GM12878 (cell line): Measurements from ENCODE around the gene CFAP70. TPM values are rescaled to one million over a fixed set of nuclear protein-coding genes. Genes with fewer than 3 reads are reported as not detected.

ENCODE experiments used
- ATAC-seq: fragments of 200-7000 bp; cut with Tn5 transposase; 3 replicates; pipeline ENCODE4 v1.9.1; 2020; ENCODE audit warnings: mild to moderate bottlenecking, moderate library complexity
- BruUV-seq: library from RNA; stranded (reverse); fragments of 400-500 nt; replicated peaks from 2 replicates; lab custom pipeline; 2021; lab: Mats Ljungman, UMichigan
- CTCF ChIA-PET: fragments of 300-600 bp; sonication (Branson Sonifier 250); formaldehyde crosslinking; extraction: SDS; loops from one replicate; lab custom pipeline; 2021; ENCODE audit warnings: inconsistent platforms; lab: Yijun Ruan, JAX
- POLR2A ChIA-PET: fragments of 350-600 bp; formaldehyde crosslinking; extraction: SDS; loops from one replicate; lab custom pipeline; 2021; ENCODE audit warnings: inconsistent platforms; lab: Charles Lee
- RAD21 ChIA-PET: fragments of 300-600 bp; sonication (Branson Sonifier 250); formaldehyde crosslinking; loops from one replicate; lab custom pipeline; 2023; ENCODE audit warnings: antibody characterized with exemption; ENCODE audit not compliant: unreplicated experiment; lab: Charles Lee
- SMC1A ChIA-PET: fragments of 300-600 bp; sonication (Branson Sonifier 250); formaldehyde crosslinking; loops from one replicate; lab custom pipeline; 2023; ENCODE audit not compliant: unreplicated experiment, uncharacterized antibody; lab: Charles Lee
- DNase-seq: peaks from one replicate; pipeline ENCODE4 v3.0.0-alpha.2; 2011; ENCODE audit warnings: low read depth, low spot score
- FAIRE-seq: peaks from 3 replicates; lab custom pipeline; 2011; peaks lifted over from hg19 to GRCh38; lab: Jason Lieb, UNC
- H2AFZ ChIP-seq: 2 replicates; pipeline ENCODE4 v1.6.0; 2011; ENCODE audit warnings: low read depth, low read length, control low read depth; ENCODE audit not compliant: control insufficient read depth
- H3K27ac ChIP-seq: 2 replicates; pipeline ENCODE4 v1.5.1; 2011; ENCODE audit warnings: control low read depth; ENCODE audit not compliant: control insufficient read depth, insufficient read depth
- H3K27me3 ChIP-seq, 2 experiments: replicated peaks in 1 of 2; 2 replicates each; pipeline versions ENCODE4 v1.6.0 to v1.6.1; 2011; ENCODE audit warnings: low read length in 1 of 2; ENCODE audit not compliant: control insufficient read depth in 2 of 2, insufficient read depth in 2 of 2
- H3K36me3 ChIP-seq, 2 experiments: 2 replicates each; pipeline ENCODE4 v1.5.1; 2011; ENCODE audit warnings: low read length in 1 of 2; ENCODE audit not compliant: control insufficient read depth in 2 of 2, insufficient read depth in 2 of 2
- H3K4me1 ChIP-seq: 2 replicates; pipeline ENCODE4 v1.6.1; 2011; ENCODE audit warnings: mild to moderate bottlenecking, low read length, moderate library complexity, mixed read lengths; ENCODE audit not compliant: control insufficient read depth, insufficient read depth
- H3K4me2 ChIP-seq: 2 replicates; pipeline ENCODE4 v1.6.0; 2011; ENCODE audit warnings: control low read depth; ENCODE audit not compliant: control insufficient read depth, insufficient read depth
- H3K4me3 ChIP-seq: fragments of 200-600 bp; sonication (generic); 2 replicates; pipeline ENCODE4 v1.5.1; 2016
- H3K79me2 ChIP-seq: 2 replicates; pipeline ENCODE4 v1.6.0; 2011; ENCODE audit warnings: low read length; ENCODE audit not compliant: control insufficient read depth, insufficient read depth
- H3K9ac ChIP-seq: 2 replicates; pipeline ENCODE4 v1.8.0; 2011; ENCODE audit warnings: low read length, control low read depth, mixed read lengths; ENCODE audit not compliant: control insufficient read depth, insufficient read depth
- H3K9me3 ChIP-seq: replicated peaks from 3 replicates; pipeline ENCODE4 v1.5.1; 2011; ENCODE audit warnings: mild to moderate bottlenecking, low read length; ENCODE audit not compliant: control insufficient read depth, insufficient read depth
- H4K20me1 ChIP-seq: 2 replicates; pipeline ENCODE4 v1.6.0; 2011; ENCODE audit not compliant: control insufficient read depth, insufficient read depth
- BCL11A ChIP-seq: IDR thresholded peaks from 2 replicates; pipeline ENCODE4 v1.6.1; 2011; ENCODE audit warnings: low read depth, low read length
- EP300 ChIP-seq, 2 experiments: fragments of 150-350 bp in 1 of 2; IDR thresholded peaks; 2 replicates each; pipeline ENCODE4 v1.6.1; 2011 to 2012; ENCODE audit warnings: low read depth in 2 of 2, low read length in 2 of 2, borderline replicate concordance in 1 of 2, improper control_type of control experiment in 1 of 2, inconsistent platforms in 1 of 2; ENCODE audit not compliant: control insufficient read depth in 1 of 2
- FOXK2 ChIP-seq: fragments of 450-650 bp; IDR thresholded peaks from 2 replicates; pipeline ENCODE4 v1.6.1; 2017; ENCODE audit warnings: mild to moderate bottlenecking, moderate library complexity
- GATAD2B ChIP-seq: fragments of 450-650 bp; conservative IDR thresholded peaks from 2 replicates; pipeline ENCODE4 v1.6.1; 2017; ENCODE audit warnings: low read depth, mild to moderate bottlenecking, moderate library complexity
- MYC ChIP-seq: IDR thresholded peaks from 2 replicates; pipeline ENCODE4 v1.6.1; 2011; ENCODE audit warnings: mild to moderate bottlenecking, low read length, moderate library complexity, inconsistent platforms; ENCODE audit not compliant: insufficient read depth, insufficient replicate concordance, insufficient read length, severe bottlenecking
- SMC3 ChIP-seq: IDR thresholded peaks from 2 replicates; pipeline ENCODE4 v1.6.1; 2011; ENCODE audit warnings: low read length, improper control_type of control experiment, borderline replicate concordance
- TAF1 ChIP-seq: IDR thresholded peaks from 2 replicates; pipeline ENCODE4 v1.6.1; 2011; ENCODE audit warnings: mild to moderate bottlenecking, low read depth, low read length, borderline replicate concordance
- WRNIP1 ChIP-seq: IDR thresholded peaks from 2 replicates; pipeline ENCODE4 v1.6.1; 2011; ENCODE audit warnings: low read depth, low read length, improper control_type of control experiment, borderline replicate concordance
- WGBS: methylation state at CpG from one replicate; pipeline ENCODE4 v1.1.6; 2016; ENCODE audit warnings: low lambda C conversion rate; ENCODE audit not compliant: insufficient replicate concordance, insufficient coverage; ENCODE audit errors: missing lambda C conversion rate; 5-methylcytosine and 5-hydroxymethylcytosine counted together
- in situ Hi-C: fragments of 300-500 bp; cut with MboI; formaldehyde crosslinking; loops from 9 replicates; pipeline ENCODE4 v1.14.3; 2018; ENCODE audit warnings: mixed read lengths
- intact Hi-C: fragments of 100-400 bp; cut with micrococcal nuclease; formaldehyde crosslinking; loops from one replicate; pipeline ENCODE4 v1.14.2; 2022; ENCODE audit not compliant: unreplicated experiment
- polyA plus RNA-seq, 11 experiments: library from polyadenylated mRNA; depleted of rRNA in 4 of 11; unstranded in 6 of 11; stranded (reverse) in 5 of 11; fragments of >200 nt; fragmentation: Nextera tagmentation in 4 of 11; fragmentation: Illumina TruSeq in 1 of 11; extraction: Ambion mirVana in 4 of 11; extraction: Trizol in 1 of 11; gene quantifications; 1 replicate in 1 of 11; 2 replicates in 10 of 11; pipeline versions ENCODE4 v1.2.1 to v1.2.3, GENCODE V29; 2011 to 2016; ENCODE audit warnings: inconsistent platforms in 2 of 11, missing spikeins in 2 of 11, low read depth in 1 of 11
- total RNA-seq, 4 experiments: library from RNA; depleted of rRNA in 3 of 4; stranded (reverse); fragments of >200 nt in 3 of 4; fragmentation: Illumina TruSeq in 1 of 4; extraction: Trizol in 1 of 4; gene quantifications; 2 replicates each; pipeline versions ENCODE4 v1.2.1 to v1.2.3, GENCODE V29; 2013 to 2021

Gene CFAP70
- total and polyA plus RNA-seq, 10 of the 15 experiments (the other 5 are each of a cell fraction or from before 2014, with no cell fraction given) = 0.21 to 1.1 (median 0.42) TPM

- TF ChIP-seq SMC3 (no peak), WRNIP1 (no peak), FOXK2 (no peak), MYC (no peak), EP300 (IDR thresholded peaks at IDR 0.05; ENCODE audit: borderline replicate concordance in 1 of 2, control insufficient read depth in 1 of 2, low read depth in 2 of 2, low read length in 2 of 2) (no peak), TAF1 (no peak), GATAD2B (no peak), BCL11A (no peak)
- no peak for ATAC-seq
- SMC1A ChIA-PET = interaction anchor here (0.9 to 1.1 kb wide), 2 partner anchors 18 to 105 kb away, joined by 3 to 4 read pairs; no protein-coding TSS in a partner anchor
- Histone ChIP-seq H3K4me2 (no peak overlapping the region), H3K4me3 (no peak overlapping the region), H3K27ac (no peak overlapping the region), H4K20me1 (no peaks in the 10 kb centered on the region), H3K9ac (no peak overlapping the region), H2AFZ (no peak overlapping the region), H3K27me3 (no peaks in the 10 kb centered on the region), H3K9me3 (no peaks in the 10 kb centered on the region), H3K4me1 (no peaks in the 10 kb centered on the region), H3K36me3 (peaks cover 5 to 38% of the 10 kb centered on the region in 2 experiments), H3K79me2 (no peaks in the 10 kb centered on the region)
- CTCF ChIA-PET = interaction anchor here (1.0 to 1.1 kb wide), 2 partner anchors 20 to 26 kb away, joined by 3 to 4 read pairs; no protein-coding TSS in a partner anchor
- RAD21 ChIA-PET = no interaction called here
- DNase-seq = no peak
- POLR2A ChIA-PET = no interaction called here
- intact Hi-C loops = no loop called here
- no peak for FAIRE-seq
- in situ Hi-C loops = no loop called here
- no TSS peak for BruUV-seq
- 97% methylated on average over 7 of the region's 7 CpGs for WGBS
Observed at GRCh38 chr10:73386583-73386982, 27.9 kb upstream of the CFAP70 start.
